Measurements from ENCODE around the gene SMIM10L2A.

DNA sequence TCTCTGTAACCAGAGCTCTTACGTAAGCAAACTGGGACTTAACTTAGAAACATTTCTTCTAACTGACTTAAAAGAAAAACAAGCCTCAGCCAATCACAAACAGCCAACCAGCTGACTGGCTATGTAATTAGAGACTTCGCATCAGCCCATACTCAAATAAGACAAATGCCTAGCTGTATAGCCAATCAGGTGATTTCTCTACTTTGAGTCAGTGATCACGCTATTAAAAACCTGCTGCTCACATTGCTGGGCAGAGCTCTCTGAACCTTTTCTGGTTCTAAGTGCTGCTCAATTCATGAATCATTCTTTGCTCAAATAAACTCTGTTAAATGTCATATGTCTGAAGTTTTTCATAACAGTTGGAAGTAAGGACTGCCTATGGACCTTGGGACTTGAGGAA, 9.9 kb upstream of the SMIM10L2A start:
- TF ChIP-seq, protein P1, sequence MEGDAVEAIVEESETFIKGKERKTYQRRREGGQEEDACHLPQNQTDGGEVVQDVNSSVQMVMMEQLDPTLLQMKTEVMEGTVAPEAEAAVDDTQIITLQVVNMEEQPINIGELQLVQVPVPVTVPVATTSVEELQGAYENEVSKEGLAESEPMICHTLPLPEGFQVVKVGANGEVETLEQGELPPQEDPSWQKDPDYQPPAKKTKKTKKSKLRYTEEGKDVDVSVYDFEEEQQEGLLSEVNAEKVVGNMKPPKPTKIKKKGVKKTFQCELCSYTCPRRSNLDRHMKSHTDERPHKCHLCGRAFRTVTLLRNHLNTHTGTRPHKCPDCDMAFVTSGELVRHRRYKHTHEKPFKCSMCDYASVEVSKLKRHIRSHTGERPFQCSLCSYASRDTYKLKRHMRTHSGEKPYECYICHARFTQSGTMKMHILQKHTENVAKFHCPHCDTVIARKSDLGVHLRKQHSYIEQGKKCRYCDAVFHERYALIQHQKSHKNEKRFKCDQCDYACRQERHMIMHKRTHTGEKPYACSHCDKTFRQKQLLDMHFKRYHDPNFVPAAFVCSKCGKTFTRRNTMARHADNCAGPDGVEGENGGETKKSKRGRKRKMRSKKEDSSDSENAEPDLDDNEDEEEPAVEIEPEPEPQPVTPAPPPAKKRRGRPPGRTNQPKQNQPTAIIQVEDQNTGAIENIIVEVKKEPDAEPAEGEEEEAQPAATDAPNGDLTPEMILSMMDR (IDR thresholded peaks at IDR 0.05; ENCODE audit: control extremely low read depth in 1 of 3, insufficient read depth in 1 of 3, low read depth in 1 of 3, low read length in 3 of 3): no peak
- TF ChIP-seq CEBPB (IDR thresholded peaks at IDR 0.05; ENCODE audit: low read depth, low read length) (no peak), BCL11A (IDR thresholded peaks at IDR 0.05; ENCODE audit: low read depth in 2 of 2, low read length in 2 of 2) (no peak), TAF1 (IDR thresholded peaks at IDR 0.05; ENCODE audit: low read depth, low read length) (no peak), SP2 (IDR thresholded peaks at IDR 0.05; ENCODE audit: low read length) (no peak), BRCA1 (IDR thresholded peaks at IDR 0.05; ENCODE audit: low read depth, low read length) (no peak), POLR2A (IDR thresholded peaks at IDR 0.05; ENCODE audit: control extremely low read depth in 1 of 2, low read depth in 2 of 2, low read length in 2 of 2) (no peak), TEAD4 (IDR thresholded peaks at IDR 0.05; ENCODE audit: low read depth, low read length) (no peak), EGR1 (IDR thresholded peaks at IDR 0.05; ENCODE audit: borderline replicate concordance, low read depth, low read length) (no peak), EP300 (IDR thresholded peaks at IDR 0.05; ENCODE audit: borderline replicate concordance in 1 of 2, low read depth in 2 of 2, low read length in 2 of 2) (no peak)
- TF ChIP-seq, protein P2, sequence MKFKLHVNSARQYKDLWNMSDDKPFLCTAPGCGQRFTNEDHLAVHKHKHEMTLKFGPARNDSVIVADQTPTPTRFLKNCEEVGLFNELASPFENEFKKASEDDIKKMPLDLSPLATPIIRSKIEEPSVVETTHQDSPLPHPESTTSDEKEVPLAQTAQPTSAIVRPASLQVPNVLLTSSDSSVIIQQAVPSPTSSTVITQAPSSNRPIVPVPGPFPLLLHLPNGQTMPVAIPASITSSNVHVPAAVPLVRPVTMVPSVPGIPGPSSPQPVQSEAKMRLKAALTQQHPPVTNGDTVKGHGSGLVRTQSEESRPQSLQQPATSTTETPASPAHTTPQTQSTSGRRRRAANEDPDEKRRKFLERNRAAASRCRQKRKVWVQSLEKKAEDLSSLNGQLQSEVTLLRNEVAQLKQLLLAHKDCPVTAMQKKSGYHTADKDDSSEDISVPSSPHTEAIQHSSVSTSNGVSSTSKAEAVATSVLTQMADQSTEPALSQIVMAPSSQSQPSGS (IDR thresholded peaks at IDR 0.05; ENCODE audit: low read length): no peak
- TF ChIP-seq, protein P3, sequence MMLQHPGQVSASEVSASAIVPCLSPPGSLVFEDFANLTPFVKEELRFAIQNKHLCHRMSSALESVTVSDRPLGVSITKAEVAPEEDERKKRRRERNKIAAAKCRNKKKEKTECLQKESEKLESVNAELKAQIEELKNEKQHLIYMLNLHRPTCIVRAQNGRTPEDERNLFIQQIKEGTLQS (IDR thresholded peaks at IDR 0.05; ENCODE audit: insufficient read depth, low read depth, low read length): no peak
